HG02884 (cell line): ENCODE data around the gene HOXA5.

Experiments used
- ATAC-seq: cut with Tn5 transposase; IDR thresholded peaks from one replicate; pipeline ENCODE4 v1.9.1; 2021; ENCODE audit warnings: mild to moderate bottlenecking, moderate library complexity; ENCODE audit not compliant: unreplicated experiment

The HOXA5 gene

DNA sequence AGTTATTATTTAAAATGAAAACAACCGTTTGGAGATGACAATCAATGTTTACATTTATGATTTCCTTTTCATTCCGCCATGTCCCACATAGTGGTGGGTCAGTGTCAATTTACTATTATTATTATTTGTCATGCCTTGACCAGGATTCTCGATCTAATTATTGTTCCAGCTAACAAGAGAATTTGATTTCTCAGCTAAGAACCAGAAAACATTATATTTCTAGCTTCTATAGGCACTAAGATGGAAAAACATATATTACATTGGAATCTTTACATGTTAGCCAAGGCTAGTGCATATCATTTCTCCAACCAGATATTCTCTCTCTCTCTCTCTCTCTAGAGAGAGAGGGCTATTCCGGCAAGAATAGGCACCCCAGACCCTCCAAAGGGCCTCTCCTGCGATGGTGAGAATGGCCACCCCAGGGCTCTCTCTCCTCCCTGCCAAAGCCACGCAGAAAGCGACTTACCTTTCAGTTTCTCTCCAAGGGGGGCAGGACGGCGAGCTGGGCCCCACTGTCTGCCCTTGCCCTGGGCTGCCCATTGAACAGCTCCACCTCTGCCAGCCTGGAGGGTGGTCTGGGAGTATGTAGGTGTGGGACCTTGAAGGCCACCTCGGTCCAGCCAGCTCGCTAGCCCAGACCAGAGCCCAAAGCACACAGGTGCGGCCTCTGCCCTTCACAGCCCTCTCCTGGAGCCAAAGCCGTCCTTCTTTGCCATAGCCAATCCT, 6.5 kb upstream of the HOXA5 start:
- ATAC-seq: no peak

DNA sequence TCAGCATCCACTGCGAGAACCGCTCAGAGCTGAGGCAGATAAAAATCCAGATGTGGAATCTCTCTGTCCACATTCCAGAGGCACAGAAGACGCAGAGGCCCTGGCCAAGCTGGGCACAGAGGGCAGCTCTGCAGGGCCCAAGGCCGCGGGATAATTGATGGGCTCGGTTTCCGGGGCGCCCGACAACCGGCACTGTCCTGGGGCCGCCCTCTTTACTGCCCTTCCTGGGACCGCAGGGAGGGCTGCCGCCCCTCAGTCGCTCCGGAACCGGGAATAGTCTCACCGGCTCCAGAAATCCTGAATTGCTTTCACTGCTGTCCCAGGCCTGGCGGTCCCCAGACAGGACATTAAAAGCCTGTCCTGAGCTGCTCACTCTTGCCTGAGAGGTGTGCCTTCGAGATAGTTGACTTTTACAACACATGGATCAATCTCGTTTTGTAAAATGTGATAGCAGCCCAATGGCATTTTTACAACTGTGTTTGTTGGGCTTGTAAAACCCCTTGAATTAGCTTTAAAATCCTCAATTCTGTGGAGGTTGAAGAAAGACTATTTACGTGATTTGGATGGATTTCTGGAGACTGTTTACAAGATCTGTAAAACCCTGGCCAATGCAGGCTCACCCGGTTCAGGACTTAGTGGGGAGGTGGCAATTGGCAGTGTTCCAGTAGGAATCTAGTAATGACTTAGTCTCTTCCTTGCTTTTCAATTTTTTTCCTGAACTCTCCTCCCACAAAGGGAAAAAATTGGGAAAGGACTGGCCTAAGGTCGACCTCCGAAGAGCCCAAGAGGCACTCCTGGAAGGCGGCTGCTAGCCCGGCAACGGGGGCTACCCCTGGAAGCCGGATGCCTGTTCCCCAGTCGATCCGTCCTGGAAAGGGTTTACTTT, 5.5 kb upstream of the HOXA5 start:
- no peak for ATAC-seq

DNA sequence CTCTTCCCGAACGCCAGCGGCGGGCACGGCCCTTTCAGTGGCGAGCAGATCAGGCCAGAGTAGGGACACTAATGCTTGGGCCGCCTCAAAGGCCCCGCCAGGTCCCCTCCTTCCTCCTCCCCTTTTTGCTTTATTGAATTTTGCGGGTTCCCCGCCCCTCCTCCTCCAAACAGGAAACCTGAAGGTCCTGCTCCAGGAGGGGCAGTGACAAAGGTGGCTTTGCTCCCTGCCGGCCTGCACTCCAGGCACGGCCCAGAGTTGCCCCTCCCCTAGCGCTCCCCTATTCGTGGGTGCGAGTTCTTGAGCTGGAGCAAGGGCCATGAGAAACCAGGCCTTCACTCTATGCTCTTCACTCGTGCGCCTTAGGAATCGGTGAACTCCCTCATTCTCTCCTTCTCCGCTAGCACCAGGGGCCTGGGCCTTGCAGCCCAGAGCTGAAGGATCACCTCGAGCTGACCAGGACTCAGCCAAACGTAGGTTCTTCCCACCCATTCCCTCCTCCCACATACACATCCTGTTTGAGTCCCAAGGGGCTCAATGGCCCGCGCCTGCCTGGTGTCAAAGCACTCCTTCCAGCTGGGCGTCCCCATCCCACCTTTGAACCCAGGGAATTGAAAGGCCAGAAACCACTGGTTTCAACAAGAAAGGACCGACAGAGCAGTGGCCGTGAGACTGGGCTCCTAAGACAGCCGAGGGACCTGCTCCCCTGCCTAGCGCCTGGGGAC, 4.7 kb upstream of the HOXA5 start:
- ATAC-seq: no peak

DNA sequence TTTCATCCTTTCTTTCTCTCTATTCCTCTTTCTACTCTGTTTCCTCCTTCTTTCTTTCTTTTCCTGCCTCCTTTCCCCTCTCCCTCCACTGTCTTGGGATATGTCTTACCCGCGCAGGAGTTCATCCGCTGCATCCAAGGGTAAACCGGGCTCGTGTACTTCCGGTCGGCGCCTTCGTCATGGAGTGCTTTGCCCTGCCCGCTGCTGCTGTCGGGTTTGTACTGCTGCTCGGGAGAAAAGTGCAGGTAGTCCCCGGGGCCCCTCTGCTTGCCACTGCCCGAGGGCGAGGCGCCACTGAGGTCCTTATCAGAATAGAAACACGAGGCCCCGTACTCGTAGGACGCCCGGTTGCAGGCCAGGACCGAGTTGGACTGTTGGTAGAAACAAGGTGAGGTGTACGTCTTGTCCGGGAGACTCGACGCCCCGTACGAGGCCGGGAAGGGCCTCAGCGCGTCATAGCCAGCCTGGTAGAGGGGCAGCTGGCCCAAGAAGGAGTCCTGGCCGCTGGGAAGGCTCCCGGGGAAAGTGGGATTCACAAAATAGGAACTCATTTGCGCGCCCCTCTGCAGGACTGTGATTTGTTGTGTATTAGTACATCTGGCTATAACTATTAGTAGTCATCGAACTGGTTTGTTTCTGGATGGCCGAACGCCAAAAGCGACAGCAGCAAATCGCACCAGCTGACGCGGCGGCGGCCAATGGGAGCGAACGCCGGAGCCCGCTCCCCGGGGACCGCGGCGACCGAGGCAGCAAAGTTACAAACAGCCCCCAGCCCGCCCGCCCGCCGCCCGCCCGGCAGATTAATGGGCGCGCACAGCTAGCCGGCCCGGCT, 3.9 kb upstream of the HOXA5 start, which contains the start of gene HOXA6:
HOXA6 (minus strand) TSS at position 576 of the 832 bp plus-strand sequence; CDS start at position 551, 25 bp downstream.
- no peak for ATAC-seq

DNA sequence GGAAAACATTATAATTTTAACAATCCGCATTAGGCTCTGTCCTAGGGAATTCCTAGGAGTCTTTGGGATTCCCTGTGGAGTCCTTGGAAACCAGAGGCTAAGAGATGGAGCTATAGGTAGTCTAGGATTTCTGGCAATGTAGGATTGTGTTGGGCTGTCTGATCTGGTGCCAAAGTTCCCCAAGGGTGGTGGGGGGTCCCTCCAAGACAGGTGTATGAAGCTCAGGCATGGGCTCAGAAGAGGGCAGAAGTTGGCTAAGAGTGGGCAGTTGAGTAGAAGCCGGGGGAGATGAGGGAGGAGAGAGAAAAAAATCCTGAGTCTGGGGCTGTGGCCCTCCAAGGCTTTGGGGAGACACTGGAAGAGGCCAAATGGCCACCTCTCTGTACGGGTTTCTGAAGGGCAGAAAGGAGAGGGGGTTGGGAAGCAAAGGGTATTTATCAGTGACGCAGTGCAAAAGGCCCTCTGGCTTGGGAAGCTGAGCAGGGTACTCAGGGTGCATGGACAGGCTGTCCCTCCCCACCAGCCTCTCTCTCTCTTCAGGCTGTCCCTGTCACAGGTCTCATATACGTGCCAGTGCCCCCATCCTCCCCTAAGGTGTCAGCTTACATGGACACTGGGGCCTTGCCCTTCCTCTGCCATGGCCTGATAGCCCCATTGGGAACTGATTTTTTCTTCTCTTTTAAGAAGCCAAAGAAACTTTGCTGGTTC, 3.2 kb upstream of the HOXA5 start:
- ATAC-seq: no peak

DNA sequence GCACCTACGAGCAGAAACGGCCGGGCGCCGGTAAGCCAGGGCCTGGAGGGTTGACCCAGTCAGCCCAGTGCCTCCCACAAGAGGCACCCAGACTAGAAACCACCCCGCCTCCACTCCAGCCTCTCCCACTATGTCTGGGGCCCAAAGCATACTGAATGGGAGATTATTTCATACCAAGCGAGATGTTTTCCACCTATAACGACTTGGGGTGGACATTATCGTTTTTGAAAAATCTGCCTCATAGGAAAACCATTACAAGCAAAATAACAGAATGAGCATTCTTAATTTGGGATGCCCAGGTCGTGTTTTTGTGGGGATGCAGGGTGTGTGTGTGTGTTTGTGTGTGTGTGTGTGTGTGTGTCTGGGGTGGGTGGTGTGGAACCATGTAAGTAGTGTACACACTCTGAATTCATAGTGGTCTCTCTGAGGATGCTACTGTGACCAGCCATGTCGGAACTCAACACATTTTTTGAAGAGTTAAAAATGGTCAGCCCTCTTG, 2.5 kb upstream of the HOXA5 start:
- ATAC-seq: no peak

DNA sequence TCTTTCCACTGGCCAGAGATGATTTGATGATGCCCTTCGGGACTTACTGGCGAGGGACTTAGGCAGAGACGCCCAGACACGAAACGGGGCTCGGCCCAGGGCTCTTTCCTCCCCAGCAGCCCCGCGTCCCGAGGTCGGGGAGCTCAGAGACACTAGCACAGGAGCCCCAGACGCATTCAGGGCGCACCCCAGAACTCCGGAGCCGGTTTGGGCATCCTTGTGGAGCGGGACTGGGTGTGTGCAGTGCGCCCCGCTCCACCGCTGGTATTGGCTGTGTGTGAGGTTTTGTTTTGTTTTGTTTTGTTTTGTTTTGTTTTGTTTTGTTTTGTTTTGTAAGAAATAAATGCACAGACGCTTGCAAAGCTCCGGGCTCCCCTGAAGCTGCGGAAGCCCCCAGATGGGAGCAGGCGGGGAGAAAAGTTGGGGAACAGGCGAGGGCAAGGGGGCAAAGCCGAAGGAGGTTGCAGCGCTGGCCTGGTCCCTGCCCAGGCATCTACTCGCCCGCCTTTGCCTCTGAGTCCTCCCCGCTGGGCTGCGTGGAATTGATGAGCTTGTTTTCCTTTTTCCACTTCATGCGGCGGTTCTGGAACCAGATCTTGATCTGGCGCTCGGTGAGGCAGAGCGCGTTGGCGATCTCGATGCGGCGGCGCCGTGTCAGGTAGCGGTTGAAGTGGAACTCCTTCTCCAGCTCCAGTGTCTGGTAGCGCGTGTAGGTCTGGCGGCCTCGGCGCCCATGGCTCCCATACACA, 1.9 kb upstream of the HOXA5 start:
- ATAC-seq: no peak

DNA sequence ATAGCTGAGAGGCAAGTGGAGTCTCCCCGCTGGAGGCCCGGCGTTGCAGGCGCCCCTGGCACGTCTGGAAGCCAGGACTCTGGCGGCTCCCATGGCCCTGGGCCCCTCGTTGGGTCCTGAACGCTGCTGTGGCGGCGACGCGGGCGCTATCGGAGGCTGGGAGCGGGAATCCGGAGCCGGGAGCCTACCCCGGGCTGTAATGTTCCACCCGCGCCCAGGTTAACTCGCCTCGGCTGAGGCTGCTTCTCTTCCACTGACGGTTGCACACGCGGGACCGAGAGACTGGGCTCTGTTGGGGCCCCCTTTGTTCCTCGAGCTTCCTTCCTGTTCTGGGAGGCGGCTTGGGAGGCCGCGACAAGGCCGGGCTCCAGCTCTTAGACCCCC, 1.3 kb upstream of the HOXA5 start:
- ATAC-seq: no peak

DNA sequence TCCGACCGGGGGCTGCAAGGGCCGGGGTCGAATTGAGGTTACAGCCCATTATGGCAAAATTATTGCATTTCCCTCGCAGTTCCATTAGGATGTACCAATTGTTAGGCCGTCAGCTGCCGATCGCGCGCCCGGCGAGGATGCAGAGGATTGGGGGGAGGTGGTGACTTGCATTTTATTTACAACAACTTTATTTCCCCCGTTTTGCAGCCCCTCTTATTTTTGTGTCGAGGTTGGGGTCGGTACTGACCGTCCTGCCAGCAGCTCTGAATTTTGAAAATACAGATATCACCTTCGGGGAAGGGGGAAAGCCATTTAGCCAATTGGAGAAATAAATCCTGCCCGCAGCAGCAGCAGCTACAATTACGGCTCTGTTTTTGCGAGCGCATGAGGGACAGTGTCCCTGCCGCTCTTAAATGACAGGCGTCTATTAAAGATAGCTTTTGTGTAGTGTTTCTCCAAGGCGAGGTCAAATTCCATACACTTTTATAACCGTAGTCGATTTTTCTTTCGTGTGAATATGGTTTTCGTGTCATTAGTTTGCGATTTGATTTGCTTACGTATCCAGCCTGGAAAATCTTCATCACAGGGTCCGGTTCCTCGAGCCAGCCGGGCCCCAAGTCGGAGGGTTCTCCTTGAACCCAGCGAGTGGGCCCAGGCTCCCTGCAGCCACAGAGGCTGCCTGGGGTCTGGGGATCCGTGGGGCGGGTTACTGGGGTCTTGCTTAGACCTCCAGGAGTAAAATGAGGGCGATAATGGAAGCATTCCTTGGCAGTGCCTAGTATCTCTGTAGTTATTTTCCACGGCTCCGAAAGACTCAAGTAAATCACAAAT, 684 bp upstream of the HOXA5 start:
- ATAC-seq: no peak

DNA sequence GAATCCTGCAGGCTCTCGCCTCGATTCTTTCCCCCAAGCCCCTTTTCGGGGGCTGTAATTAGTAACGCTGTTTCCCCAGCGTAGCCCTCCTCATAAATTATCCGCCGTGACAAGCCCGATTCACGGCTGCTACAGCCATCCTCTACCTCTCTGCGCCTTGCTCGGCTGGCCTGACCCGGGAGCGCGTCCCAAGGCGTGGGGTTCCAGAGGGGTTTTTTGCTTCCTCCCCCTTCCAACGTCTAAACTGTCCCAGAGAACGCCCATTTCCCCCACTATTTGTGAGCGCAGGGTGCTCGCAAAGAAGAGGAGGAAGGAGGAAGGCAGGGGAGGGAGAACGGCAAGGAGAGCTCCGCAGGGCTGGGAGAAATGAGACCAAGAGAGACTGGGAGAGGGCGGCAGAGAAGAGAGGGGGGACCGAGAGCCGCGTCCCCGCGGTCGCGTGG, 880 bp downstream of the HOXA5 start:
- ATAC-seq: no peak

DNA sequence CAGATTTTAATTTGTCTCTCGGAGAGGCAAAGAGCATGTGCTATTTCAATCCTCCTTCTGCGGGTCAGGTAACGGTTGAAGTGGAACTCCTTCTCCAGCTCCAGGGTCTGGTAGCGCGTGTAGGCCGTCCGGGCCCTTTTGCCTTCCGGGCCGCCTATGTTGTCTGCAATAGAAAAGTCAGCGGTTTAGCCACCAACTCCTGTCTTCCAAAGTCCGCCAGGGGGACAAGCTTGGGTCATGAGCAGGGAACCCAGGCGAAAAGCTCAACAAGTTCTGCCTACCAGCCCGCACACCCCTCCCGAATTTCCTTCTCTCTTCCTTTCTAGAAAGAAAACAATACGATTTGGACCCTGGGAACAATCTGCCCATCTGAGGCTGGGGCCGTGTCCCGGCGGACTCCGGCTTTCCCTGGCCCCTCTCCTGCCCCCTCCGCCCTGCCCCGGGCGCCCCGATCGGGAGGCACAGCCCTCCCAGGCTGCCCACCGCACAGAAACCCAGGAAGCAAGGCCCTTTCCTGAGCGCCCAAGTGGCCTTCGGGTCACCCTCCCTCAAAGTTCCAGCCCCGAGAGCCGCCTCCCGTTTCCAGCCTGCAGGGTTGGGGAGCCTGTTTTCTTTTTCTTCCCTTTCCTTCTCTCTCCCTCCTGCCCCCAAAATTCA, 1.4 kb downstream of the HOXA5 start:
- no peak for ATAC-seq

DNA sequence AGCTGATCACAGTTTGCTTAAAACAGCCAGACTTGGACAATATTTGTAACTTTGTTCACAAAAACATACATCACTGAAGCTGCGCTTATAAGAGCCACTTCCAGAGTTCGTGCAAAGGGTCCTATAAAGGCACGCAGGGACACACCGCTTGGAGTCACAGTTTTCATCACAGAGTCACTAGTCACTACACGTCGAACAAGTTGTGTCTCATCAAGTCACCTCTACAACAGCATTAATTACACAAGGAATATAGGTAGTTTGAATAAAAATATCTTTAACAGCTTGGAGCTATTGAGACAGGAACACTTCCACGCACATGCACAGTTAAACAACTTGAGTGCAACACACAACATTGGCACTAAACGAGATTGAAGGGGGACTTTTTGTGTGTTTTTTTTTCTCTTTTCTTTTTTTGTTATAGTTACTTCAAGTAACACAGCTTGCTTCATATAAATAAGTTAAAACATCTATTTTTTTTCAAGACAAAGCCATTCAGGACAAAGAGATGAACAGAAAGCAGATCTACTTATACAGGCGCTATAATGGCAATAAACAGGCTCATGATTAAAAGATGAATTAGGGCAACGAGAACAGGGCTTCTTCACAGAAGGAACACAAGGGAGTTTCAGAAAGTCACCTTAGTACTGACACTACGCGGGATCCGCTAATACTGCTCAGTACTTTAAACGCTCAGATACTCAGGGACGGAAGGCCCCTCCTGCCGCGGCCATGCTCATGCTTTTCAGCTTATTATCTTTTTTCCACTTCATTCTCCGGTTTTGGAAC, 2.2 kb downstream of the HOXA5 start:
- ATAC-seq: no peak

DNA sequence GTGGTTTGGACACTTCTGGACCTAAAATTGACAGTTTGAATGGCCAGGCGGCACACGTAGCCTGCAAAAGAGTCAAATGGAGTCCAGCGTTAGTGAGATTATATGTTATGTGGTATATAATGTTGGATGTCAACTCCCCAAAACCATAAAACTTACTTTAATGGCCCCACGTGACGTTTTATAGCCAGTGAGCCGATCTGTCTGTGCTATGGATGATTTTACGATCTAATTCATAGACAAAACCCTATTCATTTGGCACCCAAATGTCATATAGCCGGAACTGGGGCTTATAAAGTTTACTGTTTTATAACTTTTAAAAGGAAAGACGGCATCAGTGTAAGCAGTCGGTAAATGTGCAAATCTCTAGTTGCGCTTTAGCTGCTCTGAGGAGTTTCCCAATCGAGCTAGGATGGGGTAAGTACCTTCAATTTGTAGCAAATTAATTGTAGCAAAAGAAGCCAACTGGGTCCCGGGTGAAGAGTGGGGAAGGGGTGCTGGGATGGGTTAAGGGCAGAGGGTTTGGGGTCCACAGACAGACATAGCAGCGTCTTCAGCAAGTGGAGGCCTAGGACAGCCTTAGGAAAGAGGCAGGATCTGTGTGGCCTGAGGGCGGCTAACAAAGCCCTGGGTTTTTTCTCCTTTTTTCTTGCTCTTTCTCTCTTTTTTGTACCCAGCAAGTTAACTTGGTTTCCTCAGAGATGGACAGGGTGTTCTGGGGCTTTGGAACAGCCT, 3.2 kb downstream of the HOXA5 start:
- no peak for ATAC-seq

DNA sequence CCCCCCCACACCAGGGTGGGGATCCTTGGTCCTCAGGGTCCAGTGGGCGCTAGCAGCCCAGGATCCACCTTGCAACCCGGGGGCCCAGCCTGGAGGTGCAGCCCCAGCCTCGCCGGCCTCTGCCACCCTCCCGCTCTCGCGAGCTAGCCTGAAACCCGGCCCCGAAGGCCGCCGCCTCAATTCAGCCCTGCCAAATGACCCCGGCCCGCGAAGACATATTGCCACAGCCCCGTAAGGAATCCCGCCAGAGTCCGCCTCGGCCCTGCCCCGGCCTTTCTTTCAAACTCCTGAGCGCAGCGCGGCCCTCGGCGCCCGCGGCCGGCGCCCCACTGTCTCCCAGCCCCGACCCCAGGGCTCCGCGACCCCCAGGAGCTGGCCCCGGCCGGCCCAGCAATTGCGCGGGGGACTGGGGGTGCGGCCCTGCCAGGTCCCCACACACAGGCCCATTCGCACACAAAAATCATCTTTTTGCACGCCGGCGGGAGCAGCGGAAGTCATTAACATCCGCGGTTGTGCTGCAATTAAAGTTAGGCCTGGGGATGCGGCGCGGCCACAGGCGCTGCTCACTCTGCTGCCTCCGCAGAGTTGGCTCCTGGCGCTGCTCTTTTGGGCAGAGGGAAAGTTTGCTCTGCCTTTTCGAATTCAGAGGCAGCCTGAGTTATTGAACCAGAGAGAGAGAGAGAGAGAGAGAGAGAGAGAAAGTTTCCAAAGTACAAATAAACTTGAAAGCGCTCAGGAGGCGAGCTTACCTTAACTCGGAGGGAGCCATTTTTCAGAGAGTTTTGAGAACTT, 4.0 kb downstream of the HOXA5 start:
- no peak for ATAC-seq

DNA sequence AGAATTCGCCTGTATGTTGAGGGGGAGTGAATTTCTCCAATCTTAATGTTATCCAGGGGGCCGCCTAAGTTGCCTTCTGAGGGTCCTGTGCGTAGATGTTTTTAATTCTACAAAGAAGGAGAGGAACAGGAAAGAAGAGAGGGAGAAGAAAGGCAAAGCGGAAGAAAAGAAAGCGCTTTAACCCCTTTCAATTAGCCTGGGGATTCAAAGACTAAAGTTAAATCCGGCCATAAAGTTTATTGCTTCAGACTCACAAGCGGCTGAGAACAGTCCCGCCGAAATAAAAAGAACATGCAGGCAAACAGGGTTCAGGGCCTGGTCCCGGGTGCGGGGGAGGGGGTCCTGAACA, 4.5 kb downstream of the HOXA5 start:
- ATAC-seq: no peak

DNA sequence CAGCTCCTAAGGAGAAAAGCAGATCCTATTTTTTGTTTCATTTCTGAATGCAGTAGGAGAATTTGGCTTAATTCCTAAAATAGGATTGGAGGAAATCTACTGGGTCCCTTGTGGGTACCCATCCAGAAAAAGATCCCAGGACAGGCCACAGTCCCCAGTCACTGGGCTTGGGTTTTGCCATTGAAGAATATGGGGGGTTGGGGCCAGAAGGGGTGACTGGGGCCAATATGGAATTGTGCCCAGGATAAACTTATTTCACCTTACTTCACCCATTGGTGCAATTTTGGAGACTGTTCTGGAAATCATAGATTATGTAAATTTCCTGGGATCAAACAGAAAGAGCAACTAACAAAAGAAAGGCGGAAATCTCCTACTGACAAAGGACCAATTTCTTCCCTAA, 5.0 kb downstream of the HOXA5 start:
- ATAC-seq: no peak
